DOHH2 (cell line): ENCODE results near the gene PAK2.
"Not testable (repeated sequence)": the region's sequence is repeated elsewhere in the genome, so short reads cannot be mapped to it uniquely, and the experiment has no call there.

Experiments used
- H3F3A ChIP-seq: fragments of 200-600 bp; sonication (generic), shearing (Covaris generic); 2 replicates; pipeline ENCODE4 v1.6.0; 2016; ENCODE audit warnings: antibody characterized with exemption, mild to moderate bottlenecking; ENCODE audit not compliant: control insufficient read depth, insufficient read depth
- H3K27ac ChIP-seq: fragments of 200-600 bp; sonication (generic); 2 replicates; pipeline ENCODE4 v1.5.1; 2014; ENCODE audit warnings: low read depth, mild to moderate bottlenecking, low read length, moderate library complexity
- H3K27me3 ChIP-seq: fragments of 200-600 bp; sonication (generic); 2 replicates; pipeline ENCODE4 v1.6.1; 2014; ENCODE audit warnings: mild to moderate bottlenecking, low read length, mixed read lengths; ENCODE audit not compliant: control insufficient read depth
- H3K36me3 ChIP-seq: fragments of 200-600 bp; sonication (generic); 2 replicates; pipeline ENCODE4 v1.6.1; 2014; ENCODE audit warnings: mild to moderate bottlenecking, low read length, moderate library complexity, mixed read lengths; ENCODE audit not compliant: control insufficient read depth
- H3K4me1 ChIP-seq: fragments of 200-600 bp; sonication (generic); 2 replicates; pipeline ENCODE4 v1.6.1; 2014; ENCODE audit warnings: mild to moderate bottlenecking, low read length, mixed read lengths; ENCODE audit not compliant: control insufficient read depth
- H3K4me2 ChIP-seq: fragments of 200-600 bp; sonication (generic); 2 replicates; pipeline ENCODE4 v1.6.0; 2014; ENCODE audit warnings: mild to moderate bottlenecking, low read length, moderate library complexity
- H3K4me3 ChIP-seq: fragments of 200-600 bp; sonication (generic); 2 replicates; pipeline ENCODE4 v1.5.1; 2014; ENCODE audit warnings: mild to moderate bottlenecking, low read length, mixed read lengths
- H3K79me2 ChIP-seq: fragments of 200-600 bp; sonication (generic); 2 replicates; pipeline ENCODE4 v1.6.1; 2014; ENCODE audit warnings: mild to moderate bottlenecking, low read length, mixed read lengths; ENCODE audit not compliant: control insufficient read depth
- H3K9me2 ChIP-seq: fragments of 200-600 bp; sonication (generic); replicated peaks from 2 replicates; pipeline ENCODE4 v1.6.1; 2014; ENCODE audit warnings: mild to moderate bottlenecking, low read length, mixed read lengths; ENCODE audit not compliant: control insufficient read depth
- H3K9me3 ChIP-seq: fragments of 200-600 bp; sonication (generic); 2 replicates; pipeline ENCODE4 v1.6.1; 2014; ENCODE audit warnings: antibody characterized with exemption, low read length, mixed read lengths; ENCODE audit not compliant: control insufficient read depth, insufficient read depth
- H4K20me1 ChIP-seq: fragments of 200-600 bp; sonication (generic); 2 replicates; pipeline ENCODE4 v1.6.0; 2014; ENCODE audit warnings: low read depth, mild to moderate bottlenecking, antibody characterized with exemption, low read length, moderate library complexity; ENCODE audit not compliant: control insufficient read depth, insufficient read depth
- CTCF ChIP-seq: fragments of 200-600 bp; sonication (generic); IDR thresholded peaks from one replicate; pipeline ENCODE4 v1.5.1; 2014; ENCODE audit warnings: antibody characterized with exemption, mild to moderate bottlenecking, low read depth, low read length; ENCODE audit not compliant: poor library complexity, severe bottlenecking
- EZH2phosphoT487 ChIP-seq: fragments of 200-600 bp; sonication (generic); IDR thresholded peaks from 2 replicates; pipeline ENCODE4 v1.6.1; 2017; ENCODE audit warnings: borderline replicate concordance, mild to moderate bottlenecking, antibody characterized with exemption, low read length, moderate library complexity, mixed read lengths

Gene PAK2

GRCh38 chr3:196842567-196843434, 103.1 kb downstream of the PAK2 start:
- Histone ChIP-seq H3K9me2 (no peaks in the 10 kb centered on the region), H3K4me1 (no peaks in the 10 kb centered on the region), H3K79me2 (no peaks in the 10 kb centered on the region), H3K4me3 (no peak overlapping the region), H3F3A (no peaks in the 10 kb centered on the region), H3K36me3 (no peaks in the 10 kb centered on the region), H3K9me3 (no peaks in the 10 kb centered on the region), H3K27ac (no peak overlapping the region), H3K27me3 (no peaks in the 10 kb centered on the region), H4K20me1 (no peaks in the 10 kb centered on the region), H3K4me2 (no peak overlapping the region)
- TF ChIP-seq EZH2phosphoT487: no peak
- TF ChIP-seq CTCF: peak; percentile 11

GRCh38 chr3:196843435-196844110, 103.9 kb downstream of the PAK2 start:
- Histone ChIP-seq H4K20me1 (no peaks in the 10 kb centered on the region), H3K4me2 (no peak overlapping the region), H3K27ac (no peak overlapping the region), H3F3A (no peaks in the 10 kb centered on the region), H3K9me2 (no peaks in the 10 kb centered on the region), H3K36me3 (no peaks in the 10 kb centered on the region), H3K27me3 (no peaks in the 10 kb centered on the region), H3K4me1 (no peaks in the 10 kb centered on the region), H3K79me2 (no peaks in the 10 kb centered on the region), H3K4me3 (no peak overlapping the region), H3K9me3 (no peaks in the 10 kb centered on the region)
- TF ChIP-seq CTCF: no peak
- TF ChIP-seq EZH2phosphoT487: no peak

GRCh38 chr3:196844235-196845219, 104.9 kb downstream of the PAK2 start:
- H3K4me3 ChIP-seq, H3K9me2 ChIP-seq, H3K9me3 ChIP-seq, H4K20me1 ChIP-seq, H3K27ac ChIP-seq, H3K36me3 ChIP-seq, H3K4me1 ChIP-seq, H3K79me2 ChIP-seq, H3K27me3 ChIP-seq, H3F3A ChIP-seq, H3K4me2 ChIP-seq: not testable (repeated sequence)

GRCh38 chr3:196848375-196848774, 108.7 kb downstream of the PAK2 start:
- not testable (repeated sequence) for H3K36me3 ChIP-seq, H4K20me1 ChIP-seq, H3F3A ChIP-seq, H3K4me2 ChIP-seq, H3K9me2 ChIP-seq, H3K27me3 ChIP-seq, H3K27ac ChIP-seq, H3K79me2 ChIP-seq, H3K9me3 ChIP-seq, H3K4me3 ChIP-seq, H3K4me1 ChIP-seq
